ENCODE measurements around the gene SCT. TPM values are rescaled to one million over a fixed set of nuclear protein-coding genes. Genes with fewer than 3 reads are reported as not detected.

SCT gene
- total RNA-seq, 1 experiment from 2014 or later, result not detected

- Mint-ChIP-seq H3K27me3 (ENCODE audit: insufficient read depth, unreplicated experiment) (no peaks in the 10 kb centered on the region), H3K9me3 (ENCODE audit: unreplicated experiment) (no peaks in the 10 kb centered on the region), H3K36me3 (ENCODE audit: insufficient read depth, unreplicated experiment) (peaks cover 13% of the 10 kb centered on the region), H3K4me3 (ENCODE audit: unreplicated experiment) (no peak overlapping the region), H3K4me1 (ENCODE audit: insufficient read depth, unreplicated experiment) (no peaks in the 10 kb centered on the region), H3K27ac (ENCODE audit: low read depth, unreplicated experiment) (no peak overlapping the region)
- no peak for TF ChIP-seq CTCF (IDR thresholded peaks at IDR 0.05; ENCODE audit: unreplicated experiment)
- BruUV-seq (replicated peaks), result no TSS peak
- DNase-seq (ENCODE audit: unreplicated experiment), result no peak
- ChIA-PET CTCF (interaction anchor here (0.5 kb wide), 1 partner anchor 1375 kb away, joined by 3 read pairs; no protein-coding TSS in a partner anchor), POLR2A (interaction anchor here (0.8 kb wide), 1 partner anchor 15 kb away, joined by 3 read pairs; no protein-coding TSS in a partner anchor)
- intact Hi-C loops (cut with micrococcal nuclease), result no loop called here
Observed at GRCh38 chr11:623349-623869, 3.6 kb downstream of the SCT start.

GRCh38 chr11:621838-622237 lies 5.1 kb downstream of the SCT start:
- ChIA-PET POLR2A (interaction anchor here (0.6 kb wide), 2 partner anchors 9 to 687 kb away, joined by 3 read pairs; partner anchors contain the start of gene TOLLIP), CTCF (no interaction called here)
- H3K4me3 Mint-ChIP-seq (ENCODE audit: unreplicated experiment), result no peak overlapping the region
- H3K4me1 Mint-ChIP-seq (ENCODE audit: insufficient read depth, unreplicated experiment), result no peaks in the 10 kb centered on the region
- H3K9me3 Mint-ChIP-seq (ENCODE audit: unreplicated experiment), result no peaks in the 10 kb centered on the region
- H3K27ac Mint-ChIP-seq (ENCODE audit: low read depth, unreplicated experiment), result no peak overlapping the region
- no peak for DNase-seq (ENCODE audit: unreplicated experiment)
- no peaks in the 10 kb centered on the region for H3K27me3 Mint-ChIP-seq (ENCODE audit: insufficient read depth, unreplicated experiment)
- H3K36me3 Mint-ChIP-seq (ENCODE audit: insufficient read depth, unreplicated experiment), result peaks cover 5% of the 10 kb centered on the region
- no peak for TF ChIP-seq CTCF (IDR thresholded peaks at IDR 0.05; ENCODE audit: unreplicated experiment)
- intact Hi-C loops (cut with micrococcal nuclease), result no loop called here
- BruUV-seq (replicated peaks), result no TSS peak

GRCh38 chr11:620935-621814 lies 5.8 kb downstream of the SCT start:
- DNase-seq (ENCODE audit: unreplicated experiment), result no peak
- H3K4me1 Mint-ChIP-seq (ENCODE audit: insufficient read depth, unreplicated experiment), result no peaks in the 10 kb centered on the region
- intact Hi-C loops (cut with micrococcal nuclease), result no loop called here
- no TSS peak for BruUV-seq (replicated peaks)
- no peak overlapping the region for H3K4me3 Mint-ChIP-seq (ENCODE audit: unreplicated experiment)
- TF ChIP-seq CTCF (IDR thresholded peaks at IDR 0.05; ENCODE audit: unreplicated experiment), result no peak
- H3K9me3 Mint-ChIP-seq (ENCODE audit: unreplicated experiment), result no peaks in the 10 kb centered on the region
- CTCF ChIA-PET, result no interaction called here
- no peak overlapping the region for H3K27ac Mint-ChIP-seq (ENCODE audit: low read depth, unreplicated experiment)
- POLR2A ChIA-PET, result interaction anchor here (0.6 kb wide), 2 partner anchors 8 to 688 kb away, joined by 3 read pairs; partner anchors contain the start of gene TOLLIP
- H3K36me3 Mint-ChIP-seq (ENCODE audit: insufficient read depth, unreplicated experiment), result peaks cover 6% of the 10 kb centered on the region
- H3K27me3 Mint-ChIP-seq (ENCODE audit: insufficient read depth, unreplicated experiment), result no peaks in the 10 kb centered on the region

- Mint-ChIP-seq H3K4me1 (ENCODE audit: insufficient read depth, unreplicated experiment) (no peaks in the 10 kb centered on the region), H3K27me3 (ENCODE audit: insufficient read depth, unreplicated experiment) (no peaks in the 10 kb centered on the region), H3K4me3 (ENCODE audit: unreplicated experiment) (no peak overlapping the region), H3K9me3 (ENCODE audit: unreplicated experiment) (no peaks in the 10 kb centered on the region), H3K27ac (ENCODE audit: low read depth, unreplicated experiment) (no peak overlapping the region), H3K36me3 (ENCODE audit: insufficient read depth, unreplicated experiment) (peaks cover 13% of the 10 kb centered on the region)
- ChIA-PET POLR2A (no interaction called here), CTCF (no interaction called here)
- BruUV-seq (replicated peaks), result no TSS peak
- intact Hi-C loops (cut with micrococcal nuclease), result no loop called here
- DNase-seq (ENCODE audit: unreplicated experiment), result no peak
- no peak for TF ChIP-seq CTCF (IDR thresholded peaks at IDR 0.05; ENCODE audit: unreplicated experiment)
Observed at GRCh38 chr11:620201-620600, 6.8 kb downstream of the SCT start.
